Inflammatory macrophage (primary cell): Measurements from ENCODE around the gene APH1A.
"Not testable (repeated sequence)": the region's sequence is repeated elsewhere in the genome, so short reads cannot be mapped to it uniquely, and the experiment has no call there.

ENCODE experiments used
- DNase-seq, 2 donors: peaks; one replicate each; pipeline ENCODE4 v3.0.0-alpha.2; 2020 to 2022
- total RNA-seq, 18 experiments: gene quantifications; one replicate each; lab custom pipeline; 2026; ENCODE audit warnings: mixed read lengths in 6 of 18, inconsistent platforms in 2 of 18; lab: John Stamatoyannopoulos, UW

APH1A gene
- 129 to 283 (median 177) reads per million in 18 experiments for total RNA-seq

GRCh38 chr1:150268705-150269403, at the start of gene APH1A:
APH1A (minus strand) TSS chr1:150269016; CDS start chr1:150268810, 206 bp downstream.
- peak; percentile 98 for DNase-seq

GRCh38 chr1:150314691-150315090, 45.9 kb upstream of the APH1A start:
- not testable (repeated sequence) for DNase-seq

- no peak for DNase-seq
Observed at GRCh38 chr1:150311762-150312161, 42.9 kb upstream of the APH1A start.

- no peak for DNase-seq
Observed at GRCh38 chr1:150309758-150310508, 41.1 kb upstream of the APH1A start.

- not testable (repeated sequence) for DNase-seq
Observed at GRCh38 chr1:150308585-150308984, 39.8 kb upstream of the APH1A start.

GRCh38 chr1:150302902-150303301, 34.1 kb upstream of the APH1A start:
- no peak for DNase-seq

GRCh38 chr1:150302338-150302737, 33.5 kb upstream of the APH1A start:
- no peak for DNase-seq

- no peak for DNase-seq
Observed at GRCh38 chr1:150299716-150300115, 30.9 kb upstream of the APH1A start.

GRCh38 chr1:150295476-150295875, 26.7 kb upstream of the APH1A start:
- DNase-seq, result no peak

GRCh38 chr1:150293433-150294253, 24.8 kb upstream of the APH1A start, which contains the start of gene MRPS21:
MRPS21 (plus strand) TSS chr1:150293861; CDS start chr1:150294367, 506 bp downstream.
- peak; percentile 90 to 91 for DNase-seq

- no peak for DNase-seq
Observed at GRCh38 chr1:150288822-150289221, 20.0 kb upstream of the APH1A start.

- no peak for DNase-seq
Observed at GRCh38 chr1:150288382-150288781, 19.6 kb upstream of the APH1A start.

GRCh38 chr1:150283260-150283659, 14.4 kb upstream of the APH1A start:
- DNase-seq, result no peak

GRCh38 chr1:150282558-150282958, 13.7 kb upstream of the APH1A start:
- DNase-seq, result no peak

GRCh38 chr1:150281758-150282557, 13.1 kb upstream of the APH1A start, which contains the start of gene CIART:
CIART (plus strand) TSS chr1:150282554; CDS start chr1:150283268, 714 bp downstream.
- peak; percentile 55 for DNase-seq

- DNase-seq, result peak; percentile 68 to 72
Observed at GRCh38 chr1:150281221-150281757, 12.5 kb upstream of the APH1A start.

GRCh38 chr1:150280138-150280707, 11.4 kb upstream of the APH1A start:
- DNase-seq, result no peak

GRCh38 chr1:150273311-150273710, 4.5 kb upstream of the APH1A start:
- peak; percentile 13 to 36 for DNase-seq

- peak; percentile 41 to 46 for DNase-seq
Observed at GRCh38 chr1:150271291-150271959, 2.6 kb upstream of the APH1A start.

GRCh38 chr1:150269451-150269850, 635 bp upstream of the APH1A start:
- DNase-seq, result peak; percentile 18 to 43

- DNase-seq, result peak; percentile 28 to 69
Observed at GRCh38 chr1:150268340-150268704, 494 bp downstream of the APH1A start.
